Neural progenitor cell (in vitro differentiated cells): Measurements from ENCODE around the gene PEPD. TPM values are rescaled to one million over a fixed set of nuclear protein-coding genes. Genes with fewer than 3 reads are reported as not detected.

ENCODE experiments used
- DNase-seq: peaks from one replicate; pipeline ENCODE4 v3.0.0-alpha.2; 2016; ENCODE audit warnings: low spot score
- H2AFZ ChIP-seq: fragments of 200-600 bp; sonication (generic); replicated peaks from 2 replicates; pipeline ENCODE4 v1.6.1; 2016; ENCODE audit warnings: antibody characterized with exemption
- H3F3A ChIP-seq: fragments of 200-600 bp; sonication (generic); 2 replicates; pipeline ENCODE4 v1.6.1; 2016; ENCODE audit warnings: antibody characterized with exemption, low read depth
- H3K27ac ChIP-seq: fragments of 200-600 bp; sonication (generic); 2 replicates; pipeline ENCODE4 v1.5.1; 2016; ENCODE audit warnings: mild to moderate bottlenecking
- H3K27me3 ChIP-seq: fragments of 200-600 bp; sonication (generic); 2 replicates; pipeline ENCODE4 v1.6.1; 2016; ENCODE audit warnings: mild to moderate bottlenecking, moderate library complexity
- H3K36me3 ChIP-seq: fragments of 200-600 bp; sonication (generic); 2 replicates; pipeline ENCODE4 v1.5.1; 2016
- H3K4me1 ChIP-seq: fragments of 200-600 bp; sonication (generic); 2 replicates; pipeline ENCODE4 v1.6.1; 2016; ENCODE audit warnings: mixed run types
- H3K4me2 ChIP-seq: fragments of 200-600 bp; sonication (generic); 2 replicates; pipeline ENCODE4 v1.6.1; 2016
- H3K4me3 ChIP-seq: fragments of 200-600 bp; sonication (generic); 2 replicates; pipeline ENCODE4 v1.5.1; 2016
- H3K79me2 ChIP-seq: fragments of 200-600 bp; sonication (generic); 2 replicates; pipeline ENCODE4 v1.6.1; 2016; ENCODE audit warnings: low read depth
- H3K9ac ChIP-seq: fragments of 200-600 bp; sonication (generic); 2 replicates; pipeline ENCODE4 v1.6.1; 2016
- H3K9me3 ChIP-seq: fragments of 200-600 bp; sonication (generic); 2 replicates; pipeline ENCODE4 v1.5.1; 2016; ENCODE audit warnings: low read depth
- H4K20me1 ChIP-seq: fragments of 200-600 bp; sonication (generic); 2 replicates; pipeline ENCODE4 v1.6.1; 2016; ENCODE audit warnings: low read depth
- H3K27ac Mint-ChIP-seq: 3 replicates; pipeline ENCODE4 v1.8.0; 2021; ENCODE audit warnings: mixed read lengths
- H3K27me3 Mint-ChIP-seq: 2 replicates; pipeline ENCODE4 v1.8.0; 2022; ENCODE audit warnings: low read depth, mild to moderate bottlenecking, inconsistent platforms, moderate library complexity, mixed read lengths; ENCODE audit not compliant: insufficient read depth
- H3K36me3 Mint-ChIP-seq: 3 replicates; pipeline ENCODE4 v1.8.0; 2021; ENCODE audit warnings: mixed read lengths
- H3K4me1 Mint-ChIP-seq: 3 replicates; pipeline ENCODE4 v1.8.0; 2021; ENCODE audit warnings: mixed read lengths
- H3K4me3 Mint-ChIP-seq: 3 replicates; pipeline ENCODE4 v1.8.0; 2021; ENCODE audit warnings: mild to moderate bottlenecking, moderate library complexity, mixed read lengths
- H3K9me3 Mint-ChIP-seq: 3 replicates; pipeline ENCODE4 v1.8.0; 2020; ENCODE audit warnings: mixed read lengths
- EZH2 ChIP-seq: fragments of 200-600 bp; sonication (generic); IDR thresholded peaks from 2 replicates; pipeline ENCODE4 v1.6.1; 2017; ENCODE audit warnings: antibody characterized with exemption, mild to moderate bottlenecking, moderate library complexity
- EZH2phosphoT487 ChIP-seq: fragments of 200-600 bp; sonication (generic); IDR thresholded peaks from 2 replicates; pipeline ENCODE4 v1.6.1; 2017; ENCODE audit warnings: antibody characterized with exemption
- total RNA-seq: library from RNA; depleted of rRNA; stranded (reverse); fragments of >200 nt; gene quantifications from 2 replicates; pipeline ENCODE4 v1.2.3, GENCODE V29; 2015; ENCODE audit warnings: low replicate concordance
- TF ChIP-seq, protein P1 (sequence below): fragments of 200-600 bp; sonication (generic); IDR thresholded peaks from 2 replicates; pipeline ENCODE4 v1.5.1; 2017; ENCODE audit warnings: antibody characterized with exemption, mild to moderate bottlenecking

PEPD gene
- total RNA-seq, 1 donor from 2014 or later: 47.0 TPM

GRCh38 chr19:33404506-33405253 lies 116.9 kb downstream of the PEPD start:
- Histone ChIP-seq H3K27ac (no peak overlapping the region), H3K9me3 (no peaks in the 10 kb centered on the region), H3K4me1 (peaks cover 4% of the 10 kb centered on the region), H4K20me1 (no peaks in the 10 kb centered on the region), H3K4me3 (no peak overlapping the region), H3F3A (no peaks in the 10 kb centered on the region), H3K27me3 (no peaks in the 10 kb centered on the region), H3K9ac (no peak overlapping the region), H3K36me3 (no peaks in the 10 kb centered on the region), H3K4me2 (no peak overlapping the region), H3K79me2 (no peaks in the 10 kb centered on the region), H2AFZ (no peak overlapping the region)
- Mint-ChIP-seq H3K4me3 (no peak overlapping the region), H3K27ac (peak overlapping the region; percentile 33), H3K9me3 (no peaks in the 10 kb centered on the region), H3K36me3 (no peaks in the 10 kb centered on the region), H3K4me1 (peaks cover 11% of the 10 kb centered on the region), H3K27me3 (peaks cover 5% of the 10 kb centered on the region)
- no peak for TF ChIP-seq EZH2
- TF ChIP-seq EZH2phosphoT487: no peak
- TF ChIP-seq, protein P1, sequence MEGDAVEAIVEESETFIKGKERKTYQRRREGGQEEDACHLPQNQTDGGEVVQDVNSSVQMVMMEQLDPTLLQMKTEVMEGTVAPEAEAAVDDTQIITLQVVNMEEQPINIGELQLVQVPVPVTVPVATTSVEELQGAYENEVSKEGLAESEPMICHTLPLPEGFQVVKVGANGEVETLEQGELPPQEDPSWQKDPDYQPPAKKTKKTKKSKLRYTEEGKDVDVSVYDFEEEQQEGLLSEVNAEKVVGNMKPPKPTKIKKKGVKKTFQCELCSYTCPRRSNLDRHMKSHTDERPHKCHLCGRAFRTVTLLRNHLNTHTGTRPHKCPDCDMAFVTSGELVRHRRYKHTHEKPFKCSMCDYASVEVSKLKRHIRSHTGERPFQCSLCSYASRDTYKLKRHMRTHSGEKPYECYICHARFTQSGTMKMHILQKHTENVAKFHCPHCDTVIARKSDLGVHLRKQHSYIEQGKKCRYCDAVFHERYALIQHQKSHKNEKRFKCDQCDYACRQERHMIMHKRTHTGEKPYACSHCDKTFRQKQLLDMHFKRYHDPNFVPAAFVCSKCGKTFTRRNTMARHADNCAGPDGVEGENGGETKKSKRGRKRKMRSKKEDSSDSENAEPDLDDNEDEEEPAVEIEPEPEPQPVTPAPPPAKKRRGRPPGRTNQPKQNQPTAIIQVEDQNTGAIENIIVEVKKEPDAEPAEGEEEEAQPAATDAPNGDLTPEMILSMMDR: no peak
- no peak for DNase-seq

DNA sequence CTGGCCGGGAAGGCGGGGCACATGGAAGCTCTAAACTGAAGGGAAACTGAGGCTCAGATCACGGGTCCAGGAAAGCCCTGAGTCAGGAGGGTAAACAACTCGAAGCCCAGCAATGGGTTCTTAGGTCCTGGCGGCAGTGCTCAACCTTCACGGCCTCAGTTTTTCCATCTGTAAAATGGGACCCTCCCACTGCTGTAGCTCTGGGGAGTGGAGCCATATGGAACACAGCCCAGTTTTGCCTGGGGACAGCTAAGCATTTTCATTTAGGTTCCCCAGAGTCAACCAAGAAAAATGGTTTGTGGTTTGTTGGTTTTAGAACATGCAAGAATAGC lies 117.7 kb downstream of the PEPD start:
- no peak overlapping the region for H3K27ac Mint-ChIP-seq
- Histone ChIP-seq H3K36me3 (no peaks in the 10 kb centered on the region), H3K4me1 (peaks cover 4% of the 10 kb centered on the region), H3K79me2 (no peaks in the 10 kb centered on the region), H2AFZ (no peak overlapping the region), H3F3A (no peaks in the 10 kb centered on the region), H3K4me3 (no peak overlapping the region), H3K27me3 (no peaks in the 10 kb centered on the region), H3K9ac (no peak overlapping the region), H4K20me1 (no peaks in the 10 kb centered on the region), H3K9me3 (no peaks in the 10 kb centered on the region), H3K27ac (no peak overlapping the region), H3K4me2 (no peak overlapping the region)
- TF ChIP-seq, protein P1: no peak
- no peak for TF ChIP-seq EZH2
- TF ChIP-seq EZH2phosphoT487: no peak
- no peak for DNase-seq
- no peaks in the 10 kb centered on the region for H3K36me3 Mint-ChIP-seq
- peaks cover 6% of the 10 kb centered on the region for H3K27me3 Mint-ChIP-seq
- H3K9me3 Mint-ChIP-seq: no peaks in the 10 kb centered on the region
- H3K4me3 Mint-ChIP-seq: no peak overlapping the region
- H3K4me1 Mint-ChIP-seq: peaks cover 11% of the 10 kb centered on the region

- H3K27me3 ChIP-seq: no peaks in the 10 kb centered on the region
- no peak for DNase-seq
- H2AFZ ChIP-seq: no peak overlapping the region
- Mint-ChIP-seq H3K27ac (no peak overlapping the region), H3K9me3 (no peaks in the 10 kb centered on the region), H3K36me3 (no peaks in the 10 kb centered on the region), H3K4me3 (no peak overlapping the region), H3K27me3 (peaks cover 6% of the 10 kb centered on the region), H3K4me1 (peaks cover 11% of the 10 kb centered on the region)
- no peaks in the 10 kb centered on the region for H3K36me3 ChIP-seq
- H3K9me3 ChIP-seq: no peaks in the 10 kb centered on the region
- no peaks in the 10 kb centered on the region for H3F3A ChIP-seq
- peaks cover 4% of the 10 kb centered on the region for H3K4me1 ChIP-seq
- TF ChIP-seq EZH2 (no peak), EZH2phosphoT487 (no peak)
- TF ChIP-seq, protein P1: no peak
- H3K79me2 ChIP-seq: no peaks in the 10 kb centered on the region
- H3K27ac ChIP-seq: no peak overlapping the region
- no peaks in the 10 kb centered on the region for H4K20me1 ChIP-seq
- H3K4me3 ChIP-seq: no peak overlapping the region
- H3K4me2 ChIP-seq: no peak overlapping the region
- no peak overlapping the region for H3K9ac ChIP-seq
These were observed 118.2 kb downstream of the PEPD start for GRCh38 chr19:33403221-33403972.
